Neural progenitor cell (in vitro differentiated cells): ENCODE data around the gene CYP26B1. TPM values are rescaled to one million over a fixed set of nuclear protein-coding genes. Genes with fewer than 3 reads are reported as not detected.

Experiments
- DNase-seq: peaks from one replicate; pipeline ENCODE4 v3.0.0-alpha.2; 2016; ENCODE audit warnings: low spot score
- H2AFZ ChIP-seq: fragments of 200-600 bp; sonication (generic); replicated peaks from 2 replicates; pipeline ENCODE4 v1.6.1; 2016; ENCODE audit warnings: antibody characterized with exemption
- H3F3A ChIP-seq: fragments of 200-600 bp; sonication (generic); 2 replicates; pipeline ENCODE4 v1.6.1; 2016; ENCODE audit warnings: antibody characterized with exemption, low read depth
- H3K27ac ChIP-seq: fragments of 200-600 bp; sonication (generic); 2 replicates; pipeline ENCODE4 v1.5.1; 2016; ENCODE audit warnings: mild to moderate bottlenecking
- H3K27me3 ChIP-seq: fragments of 200-600 bp; sonication (generic); 2 replicates; pipeline ENCODE4 v1.6.1; 2016; ENCODE audit warnings: mild to moderate bottlenecking, moderate library complexity
- H3K36me3 ChIP-seq: fragments of 200-600 bp; sonication (generic); 2 replicates; pipeline ENCODE4 v1.5.1; 2016
- H3K4me1 ChIP-seq: fragments of 200-600 bp; sonication (generic); 2 replicates; pipeline ENCODE4 v1.6.1; 2016; ENCODE audit warnings: mixed run types
- H3K4me2 ChIP-seq: fragments of 200-600 bp; sonication (generic); 2 replicates; pipeline ENCODE4 v1.6.1; 2016
- H3K4me3 ChIP-seq: fragments of 200-600 bp; sonication (generic); 2 replicates; pipeline ENCODE4 v1.5.1; 2016
- H3K79me2 ChIP-seq: fragments of 200-600 bp; sonication (generic); 2 replicates; pipeline ENCODE4 v1.6.1; 2016; ENCODE audit warnings: low read depth
- H3K9ac ChIP-seq: fragments of 200-600 bp; sonication (generic); 2 replicates; pipeline ENCODE4 v1.6.1; 2016
- H3K9me3 ChIP-seq: fragments of 200-600 bp; sonication (generic); 2 replicates; pipeline ENCODE4 v1.5.1; 2016; ENCODE audit warnings: low read depth
- H4K20me1 ChIP-seq: fragments of 200-600 bp; sonication (generic); 2 replicates; pipeline ENCODE4 v1.6.1; 2016; ENCODE audit warnings: low read depth
- H3K27ac Mint-ChIP-seq: 3 replicates; pipeline ENCODE4 v1.8.0; 2021; ENCODE audit warnings: mixed read lengths
- H3K27me3 Mint-ChIP-seq: 2 replicates; pipeline ENCODE4 v1.8.0; 2022; ENCODE audit warnings: low read depth, mild to moderate bottlenecking, inconsistent platforms, moderate library complexity, mixed read lengths; ENCODE audit not compliant: insufficient read depth
- H3K36me3 Mint-ChIP-seq: 3 replicates; pipeline ENCODE4 v1.8.0; 2021; ENCODE audit warnings: mixed read lengths
- H3K4me1 Mint-ChIP-seq: 3 replicates; pipeline ENCODE4 v1.8.0; 2021; ENCODE audit warnings: mixed read lengths
- H3K4me3 Mint-ChIP-seq: 3 replicates; pipeline ENCODE4 v1.8.0; 2021; ENCODE audit warnings: mild to moderate bottlenecking, moderate library complexity, mixed read lengths
- H3K9me3 Mint-ChIP-seq: 3 replicates; pipeline ENCODE4 v1.8.0; 2020; ENCODE audit warnings: mixed read lengths
- CTCF ChIP-seq: fragments of 200-600 bp; sonication (generic); IDR thresholded peaks from 2 replicates; pipeline ENCODE4 v1.5.1; 2017; ENCODE audit warnings: antibody characterized with exemption, mild to moderate bottlenecking
- EZH2 ChIP-seq: fragments of 200-600 bp; sonication (generic); IDR thresholded peaks from 2 replicates; pipeline ENCODE4 v1.6.1; 2017; ENCODE audit warnings: antibody characterized with exemption, mild to moderate bottlenecking, moderate library complexity
- EZH2phosphoT487 ChIP-seq: fragments of 200-600 bp; sonication (generic); IDR thresholded peaks from 2 replicates; pipeline ENCODE4 v1.6.1; 2017; ENCODE audit warnings: antibody characterized with exemption
- total RNA-seq: library from RNA; depleted of rRNA; stranded (reverse); fragments of >200 nt; gene quantifications from 2 replicates; pipeline ENCODE4 v1.2.3, GENCODE V29; 2015; ENCODE audit warnings: low replicate concordance

The CYP26B1 gene
- total RNA-seq, 1 donor from 2014 or later, result 0.21 TPM

GRCh38 chr2:72134997-72135800 lies 12.5 kb downstream of the CYP26B1 start:
- Mint-ChIP-seq H3K36me3 (no peaks in the 10 kb centered on the region), H3K4me3 (no peak overlapping the region), H3K9me3 (no peaks in the 10 kb centered on the region), H3K4me1 (peaks cover 20% of the 10 kb centered on the region), H3K27ac (no peak overlapping the region), H3K27me3 (peaks cover 8% of the 10 kb centered on the region)
- TF ChIP-seq EZH2 (no peak), EZH2phosphoT487 (no peak), CTCF (no peak)
- H3F3A ChIP-seq, result peaks cover 8% of the 10 kb centered on the region
- no peaks in the 10 kb centered on the region for H4K20me1 ChIP-seq
- H3K4me1 ChIP-seq, result peaks cover 33% of the 10 kb centered on the region
- no peak overlapping the region for H3K4me3 ChIP-seq
- H3K9ac ChIP-seq, result no peak overlapping the region
- no peak overlapping the region for H3K4me2 ChIP-seq
- no peak overlapping the region for H3K27ac ChIP-seq
- no peak overlapping the region for H2AFZ ChIP-seq
- no peak for DNase-seq
- no peaks in the 10 kb centered on the region for H3K9me3 ChIP-seq
- H3K36me3 ChIP-seq, result no peaks in the 10 kb centered on the region
- H3K79me2 ChIP-seq, result no peaks in the 10 kb centered on the region
- peaks cover 20% of the 10 kb centered on the region for H3K27me3 ChIP-seq

GRCh38 chr2:72134408-72134996 lies 13.2 kb downstream of the CYP26B1 start:
- no peak for DNase-seq
- Mint-ChIP-seq H3K27me3 (peaks cover 6% of the 10 kb centered on the region), H3K27ac (no peak overlapping the region), H3K4me3 (no peak overlapping the region), H3K9me3 (no peaks in the 10 kb centered on the region), H3K36me3 (no peaks in the 10 kb centered on the region), H3K4me1 (peaks cover 27% of the 10 kb centered on the region)
- Histone ChIP-seq H3K79me2 (no peaks in the 10 kb centered on the region), H2AFZ (no peak overlapping the region), H4K20me1 (no peaks in the 10 kb centered on the region), H3F3A (peaks cover 13% of the 10 kb centered on the region), H3K4me2 (no peak overlapping the region), H3K4me1 (peaks cover 40% of the 10 kb centered on the region), H3K9ac (no peak overlapping the region), H3K36me3 (no peaks in the 10 kb centered on the region), H3K27ac (no peak overlapping the region), H3K9me3 (no peaks in the 10 kb centered on the region), H3K4me3 (no peak overlapping the region), H3K27me3 (peaks cover 13% of the 10 kb centered on the region)
- TF ChIP-seq CTCF (no peak), EZH2phosphoT487 (no peak), EZH2 (no peak)

GRCh38 chr2:72133721-72134407 lies 13.8 kb downstream of the CYP26B1 start:
- TF ChIP-seq CTCF (no peak), EZH2phosphoT487 (no peak), EZH2 (no peak)
- Histone ChIP-seq H3K4me1 (peaks cover 44% of the 10 kb centered on the region), H3K9ac (no peak overlapping the region), H3K27me3 (peaks cover 6% of the 10 kb centered on the region), H3K79me2 (no peaks in the 10 kb centered on the region), H3K36me3 (no peaks in the 10 kb centered on the region), H3K4me3 (no peak overlapping the region), H4K20me1 (no peaks in the 10 kb centered on the region), H2AFZ (no peak overlapping the region), H3F3A (peaks cover 13% of the 10 kb centered on the region), H3K27ac (no peak overlapping the region), H3K4me2 (no peak overlapping the region), H3K9me3 (no peaks in the 10 kb centered on the region)
- H3K27me3 Mint-ChIP-seq, result peaks cover 4% of the 10 kb centered on the region
- no peak for DNase-seq
- no peak overlapping the region for H3K27ac Mint-ChIP-seq
- H3K9me3 Mint-ChIP-seq, result no peaks in the 10 kb centered on the region
- no peaks in the 10 kb centered on the region for H3K36me3 Mint-ChIP-seq
- H3K4me1 Mint-ChIP-seq, result peaks cover 28% of the 10 kb centered on the region
- H3K4me3 Mint-ChIP-seq, result no peak overlapping the region
